GM18507 (cell line): Measurements from ENCODE around the gene LCT.
"Not testable (repeated sequence)": the region's sequence is repeated elsewhere in the genome, so short reads cannot be mapped to it uniquely, and the experiment has no call there.

Experiments
- DNase-seq: peaks from one replicate; pipeline ENCODE4 v3.0.0; 2011; ENCODE audit warnings: low read depth; ENCODE audit not compliant: insufficient read length; ENCODE audit errors: extremely low spot score
- FAIRE-seq: peaks from 2 replicates; lab custom pipeline; 2011; peaks lifted over from hg19 to GRCh38; lab: Jason Lieb, UNC

LCT gene

DNA sequence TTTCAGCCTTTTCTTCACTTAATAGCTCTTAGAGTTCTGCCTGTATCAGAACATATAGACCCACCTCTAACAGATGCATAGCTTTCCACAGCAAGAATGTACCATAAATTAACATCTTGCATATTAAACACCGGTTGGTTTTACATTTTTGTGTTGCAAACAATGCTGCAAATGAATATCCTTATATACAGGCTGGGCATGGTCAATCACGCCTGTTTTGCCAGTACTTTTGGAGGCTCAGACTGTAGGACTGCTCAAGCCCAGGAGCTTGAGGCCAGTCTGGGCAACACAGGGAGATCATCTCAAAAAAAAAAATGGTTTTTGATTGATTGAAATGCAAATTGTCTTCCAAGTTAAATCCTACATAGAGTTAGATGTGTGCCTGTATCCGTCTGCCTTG, 1.5 kb upstream of the LCT start:
- FAIRE-seq (no peak), DNase-seq (no peak)

DNA sequence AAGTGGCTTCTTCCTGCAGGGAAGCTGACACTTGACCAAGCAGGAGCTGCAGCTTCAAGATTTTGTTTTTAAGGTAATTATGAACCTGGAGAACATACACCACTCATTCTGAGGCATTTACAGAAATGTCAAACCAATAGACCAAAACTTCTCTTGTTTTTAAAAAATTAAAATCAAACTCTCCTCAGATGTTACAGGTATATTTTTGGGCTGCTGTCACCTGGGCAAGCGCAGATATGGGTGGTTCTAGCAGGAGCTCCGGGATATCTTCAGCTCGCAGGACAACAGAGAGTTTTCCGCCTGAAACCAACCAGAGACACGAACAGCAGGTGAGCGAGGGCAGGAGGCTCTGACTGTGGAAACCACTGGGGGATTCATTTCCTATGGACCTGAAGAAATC, 4.1 kb downstream of the LCT start:
- DNase-seq: no peak
- FAIRE-seq: no peak

DNA sequence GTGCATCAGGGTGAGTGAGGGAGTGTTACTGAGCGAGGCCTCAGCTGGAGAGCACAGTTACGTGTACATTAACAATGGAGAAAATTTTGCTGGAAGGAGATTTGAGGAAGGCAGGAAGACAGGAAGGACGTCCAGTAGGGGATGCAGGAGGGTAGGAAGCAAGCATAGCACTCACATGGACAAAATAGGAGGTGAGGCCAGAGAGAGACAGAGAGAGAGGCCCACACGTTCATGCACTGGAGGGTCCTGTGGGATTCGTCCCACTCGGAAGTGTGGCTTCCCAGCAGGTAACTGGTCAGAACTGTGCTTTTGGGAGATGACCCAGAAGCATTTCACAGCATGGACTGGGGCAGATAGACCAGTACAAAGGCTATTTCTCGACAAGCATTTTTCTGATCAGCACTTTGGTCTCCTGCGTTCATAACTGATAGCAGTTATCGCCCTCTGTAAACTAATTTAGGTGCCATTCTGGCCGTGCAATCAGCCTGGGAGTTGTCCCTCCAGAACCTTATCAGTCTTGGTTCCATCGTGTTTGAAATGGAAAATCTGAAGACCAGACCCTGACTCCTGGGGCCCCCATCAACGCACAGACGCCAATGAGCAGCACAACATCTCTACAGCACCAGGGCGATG, 5.7 kb downstream of the LCT start:
- DNase-seq (no peak), FAIRE-seq (no peak)

DNA sequence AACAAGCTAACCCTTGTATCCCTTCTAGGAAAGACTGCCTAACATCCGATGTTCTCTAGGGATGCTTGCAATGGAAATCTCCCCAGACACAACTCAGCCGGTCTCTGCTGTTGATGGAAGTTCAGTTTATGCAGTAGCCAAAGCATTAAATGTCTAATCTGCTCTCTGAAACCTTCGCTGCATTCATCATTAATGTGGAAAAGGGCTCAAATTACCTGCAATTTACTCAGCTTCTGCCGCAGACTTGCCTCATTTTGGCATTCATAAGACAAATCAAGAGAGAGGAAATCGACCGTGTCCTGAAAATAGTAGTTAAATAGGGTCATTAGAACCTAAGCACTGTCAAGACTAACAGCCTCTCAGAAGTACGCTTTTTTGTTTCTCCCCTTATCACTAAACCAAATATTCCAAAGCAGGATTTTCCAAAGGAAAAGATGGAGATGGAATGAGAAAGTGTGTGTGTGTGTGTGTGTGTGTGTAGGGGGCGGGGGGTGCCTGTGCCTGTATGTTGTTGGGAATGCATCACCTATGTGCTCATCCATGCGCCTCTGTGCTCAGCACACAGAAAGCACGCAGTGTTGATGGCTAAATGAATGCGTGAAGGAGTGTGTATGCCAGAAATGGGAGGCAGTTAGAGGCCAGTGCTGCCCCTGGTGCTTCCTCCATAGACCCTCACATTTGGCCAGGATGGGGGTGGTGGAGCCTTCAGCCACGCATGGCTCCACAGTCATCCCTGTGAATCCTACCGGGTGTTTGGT, 7.4 kb downstream of the LCT start:
- FAIRE-seq: no peak
- no peak for DNase-seq

DNA sequence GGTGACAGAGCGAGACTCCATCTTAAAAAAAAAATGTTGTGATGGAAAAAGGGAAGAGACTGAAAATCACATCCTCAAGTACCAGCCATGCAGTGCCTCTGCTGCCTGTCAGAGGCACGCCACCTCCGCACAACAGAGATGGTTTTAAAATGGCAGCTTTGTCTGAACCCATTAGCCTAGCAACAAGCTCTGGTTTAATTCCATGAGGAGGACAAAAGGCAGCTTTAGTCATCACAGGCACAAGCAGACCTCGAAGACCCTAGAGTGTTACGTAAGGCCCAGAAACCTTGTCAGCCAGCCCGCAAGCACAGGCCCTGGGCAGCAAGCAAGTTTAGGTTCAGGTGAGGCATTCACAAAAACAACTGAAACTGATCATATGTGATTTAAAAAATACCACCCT, 10.4 kb downstream of the LCT start:
- FAIRE-seq (no peak), DNase-seq (no peak)

DNA sequence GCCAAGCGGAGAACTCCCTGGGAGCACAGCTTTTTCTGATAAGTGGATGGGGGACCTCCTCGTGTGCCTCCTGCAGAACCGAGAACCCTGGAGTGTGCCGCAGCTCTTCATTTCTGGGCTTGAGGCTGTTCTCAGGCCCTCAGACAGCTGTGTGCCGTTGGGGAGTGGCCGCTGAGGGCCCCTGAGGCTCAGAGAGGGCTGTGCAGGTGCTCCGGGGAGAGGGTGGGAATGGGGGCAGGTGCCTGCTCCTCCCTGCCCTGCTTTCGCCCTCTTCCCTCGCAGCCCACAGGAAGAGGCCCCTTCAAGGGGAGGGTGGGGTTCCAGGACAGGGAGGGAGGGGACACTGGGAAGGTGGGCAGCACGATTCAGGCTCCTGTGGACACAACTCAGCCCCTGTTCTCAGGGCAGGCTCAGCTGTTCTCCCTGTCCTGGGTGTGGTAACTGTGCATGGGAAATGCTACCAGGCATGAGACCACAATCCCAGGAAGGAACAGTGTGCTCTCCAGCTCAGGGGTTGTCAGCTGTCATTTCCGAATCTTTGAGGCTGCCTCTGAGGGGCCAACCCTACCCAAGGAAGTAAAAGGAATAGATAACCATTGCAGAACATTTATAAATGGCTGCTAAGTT, 11.3 kb downstream of the LCT start:
- FAIRE-seq: no peak

DNA sequence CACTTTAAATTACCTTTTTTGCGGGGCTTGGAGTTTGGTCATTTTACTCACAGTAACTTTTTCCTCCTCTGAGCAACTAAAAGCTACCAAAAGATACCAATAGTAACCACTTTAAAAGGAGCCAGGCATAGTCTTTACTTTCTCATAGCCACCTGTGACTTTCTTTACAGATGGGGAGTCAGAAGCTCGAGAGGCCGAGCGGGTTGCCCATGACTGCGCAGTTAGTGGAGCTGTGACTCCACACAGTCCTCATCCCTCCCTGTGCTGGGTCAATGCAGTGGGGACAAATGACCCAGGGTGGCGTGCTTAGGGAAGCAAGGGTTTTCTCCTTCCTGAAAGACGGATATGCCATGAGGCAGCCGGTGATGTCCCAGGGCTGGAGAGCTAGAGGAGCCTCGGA, 11.9 kb downstream of the LCT start:
- FAIRE-seq (no peak), DNase-seq (no peak)

More for the DNA sequence above, 11.3 kb downstream of the LCT start:
- no peak for DNase-seq

DNA sequence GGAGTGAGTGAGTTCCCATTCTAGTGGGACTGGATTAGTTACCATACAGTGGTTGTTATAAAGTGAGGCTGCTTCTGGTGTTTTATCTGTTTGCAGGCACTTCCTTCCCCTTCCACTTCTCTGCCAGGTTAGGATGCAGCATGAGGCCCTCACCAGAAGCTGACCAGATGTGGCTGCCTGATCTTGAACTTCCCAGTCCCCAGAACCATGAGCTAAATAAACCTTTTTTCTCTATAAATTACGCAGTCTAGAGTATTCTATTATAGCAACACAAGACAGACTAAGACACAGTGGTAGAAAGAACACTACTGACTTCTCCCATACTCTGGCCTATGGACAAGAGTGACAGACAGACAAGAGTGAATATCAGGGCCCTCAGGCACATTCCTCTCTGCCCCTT, 14.1 kb downstream of the LCT start:
- no peak for FAIRE-seq
- no peak for DNase-seq

DNA sequence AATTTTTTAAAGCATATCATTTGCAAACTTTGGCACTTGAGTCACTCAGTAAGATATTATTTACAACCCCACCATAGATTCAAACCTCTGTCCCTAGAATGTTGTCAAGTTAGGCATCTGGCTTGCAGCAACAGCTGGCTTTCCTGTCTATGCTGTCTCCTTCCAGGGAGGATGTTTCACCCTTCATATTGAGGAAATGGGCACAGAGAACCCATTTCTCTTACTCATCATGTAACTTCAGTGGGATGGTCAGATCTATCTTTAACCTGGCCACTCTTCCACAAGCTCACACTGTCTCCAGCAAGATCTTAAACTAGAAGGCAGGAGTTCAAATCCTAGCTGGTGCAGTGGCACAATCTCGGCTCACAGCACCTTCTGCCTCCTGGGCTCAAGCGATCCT, 15.8 kb downstream of the LCT start:
- FAIRE-seq (no peak), DNase-seq (no peak)

DNA sequence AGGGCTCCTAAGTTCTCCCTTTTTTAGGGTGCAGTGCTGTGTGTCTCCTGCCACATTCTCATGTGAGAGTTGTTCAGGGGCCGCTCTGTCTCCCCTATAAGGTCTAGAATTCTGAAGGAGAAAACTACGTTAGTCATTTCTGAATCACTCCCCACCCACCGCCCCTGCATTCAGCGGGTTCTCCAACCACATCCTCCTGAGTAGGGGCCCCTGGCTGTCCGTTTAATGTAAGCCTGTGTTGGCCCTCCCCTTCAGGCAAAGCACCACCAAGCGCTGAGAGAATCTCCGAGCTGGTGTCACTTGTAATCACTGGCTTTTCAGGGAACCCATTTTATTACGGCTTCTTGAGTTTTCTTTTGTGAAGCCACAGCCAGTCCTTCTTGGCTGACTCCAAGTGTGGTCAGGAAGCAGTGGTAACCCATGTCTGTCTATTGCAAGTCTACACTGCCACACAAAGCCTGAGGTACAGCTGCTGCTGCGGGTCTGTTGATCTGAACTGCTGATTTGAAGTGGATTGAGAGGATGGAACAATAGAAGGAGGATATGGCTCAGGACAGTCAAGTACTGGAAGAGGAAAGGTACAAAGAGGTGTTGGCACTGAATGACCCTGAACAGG, 16.9 kb downstream of the LCT start:
- DNase-seq (peak; percentile 30), FAIRE-seq (peak; percentile 65)

DNA sequence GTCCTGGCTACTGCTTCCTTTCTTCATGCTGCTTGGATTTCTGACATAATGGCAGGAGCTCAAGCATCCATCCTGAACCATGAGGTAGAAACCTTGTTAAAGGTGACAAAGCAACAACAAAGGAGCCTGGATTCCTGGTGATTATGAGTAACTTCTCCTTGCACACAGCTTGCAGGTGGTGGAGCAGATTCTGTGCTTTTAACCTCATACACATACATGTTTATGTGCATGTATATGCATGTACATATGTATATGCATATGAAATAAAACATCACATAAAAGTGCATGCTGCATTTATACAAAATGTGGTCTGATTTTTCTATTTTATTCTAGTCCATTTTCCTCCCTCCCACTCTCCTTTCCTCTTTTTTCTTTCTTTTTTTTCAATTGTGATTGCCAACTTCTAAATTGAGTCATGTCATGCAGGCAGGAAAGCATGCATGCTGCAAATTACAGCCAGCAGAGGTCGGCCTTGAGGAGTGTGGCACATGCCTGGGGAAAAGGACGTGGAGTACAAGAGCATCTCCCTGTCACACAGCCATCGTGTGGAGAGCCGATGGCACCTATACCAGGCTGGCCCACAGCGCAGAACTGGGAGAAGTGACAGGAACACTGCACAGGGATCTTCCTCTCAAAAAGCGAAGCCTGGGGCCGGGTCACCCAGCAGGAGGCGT, 17.9 kb downstream of the LCT start:
- DNase-seq (no peak), FAIRE-seq (no peak)

DNA sequence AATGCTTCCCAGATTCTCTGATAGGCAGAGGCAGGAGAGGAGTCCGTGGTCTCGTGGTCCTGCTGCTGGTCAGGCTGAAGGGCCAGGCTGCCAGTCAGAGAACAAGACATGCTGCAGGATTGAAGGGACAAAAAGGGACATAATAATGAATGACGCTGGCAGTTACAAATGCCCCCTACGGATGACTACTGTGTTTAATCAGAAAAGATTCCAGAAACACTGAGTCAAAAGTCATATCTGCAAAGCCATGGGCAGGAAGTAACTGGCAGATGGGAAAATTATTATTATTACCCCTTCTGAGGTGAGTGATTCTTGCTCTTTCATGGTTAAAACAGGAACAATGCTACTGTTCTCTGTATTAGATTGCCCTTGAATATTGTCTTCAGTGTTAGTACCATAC, 19.0 kb downstream of the LCT start:
- FAIRE-seq (no peak), DNase-seq (no peak)

DNA sequence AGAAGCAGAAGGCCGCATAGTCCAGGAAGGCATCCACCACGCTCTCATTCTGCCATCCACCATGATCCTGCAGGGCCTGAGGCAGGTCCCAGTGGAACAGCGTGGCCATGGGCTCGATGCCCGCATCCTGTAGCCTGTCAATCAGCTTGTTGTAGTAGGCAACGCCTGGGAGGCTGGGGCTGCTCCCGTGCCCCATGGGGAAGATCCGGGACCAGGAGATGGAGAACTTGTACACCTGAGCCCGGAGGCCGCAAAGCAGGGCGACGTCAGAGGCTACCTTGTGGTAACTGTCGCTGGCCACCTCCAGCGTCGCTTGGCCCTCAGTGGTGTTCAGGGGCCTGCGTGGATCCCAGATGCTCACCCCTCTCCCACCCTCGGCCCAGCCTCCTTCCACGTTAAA, 19.5 kb downstream of the LCT start:
- FAIRE-seq: no peak

DNA sequence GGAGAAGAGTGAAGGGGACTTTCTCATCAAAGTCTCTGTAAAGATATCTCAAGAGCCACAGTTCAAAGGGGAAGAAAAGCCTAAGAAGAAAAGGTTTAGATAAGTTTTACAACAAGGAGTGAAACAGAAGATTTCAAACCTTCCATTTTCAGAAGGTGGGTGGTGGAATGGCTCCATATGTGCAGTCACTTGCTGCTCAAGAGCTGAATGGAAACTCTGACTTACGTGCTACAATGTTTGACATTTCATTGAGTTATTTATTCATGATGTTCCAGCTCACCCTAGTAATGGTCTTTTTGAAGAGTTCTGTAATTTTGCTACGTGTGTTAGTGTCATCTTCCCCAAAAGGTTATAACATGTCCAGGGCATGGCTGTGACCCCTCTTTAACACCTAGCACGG, 21.7 kb downstream of the LCT start:
- FAIRE-seq (peak; percentile 50), DNase-seq (no peak)

More for the DNA sequence above, 19.5 kb downstream of the LCT start:
- no peak for DNase-seq

DNA sequence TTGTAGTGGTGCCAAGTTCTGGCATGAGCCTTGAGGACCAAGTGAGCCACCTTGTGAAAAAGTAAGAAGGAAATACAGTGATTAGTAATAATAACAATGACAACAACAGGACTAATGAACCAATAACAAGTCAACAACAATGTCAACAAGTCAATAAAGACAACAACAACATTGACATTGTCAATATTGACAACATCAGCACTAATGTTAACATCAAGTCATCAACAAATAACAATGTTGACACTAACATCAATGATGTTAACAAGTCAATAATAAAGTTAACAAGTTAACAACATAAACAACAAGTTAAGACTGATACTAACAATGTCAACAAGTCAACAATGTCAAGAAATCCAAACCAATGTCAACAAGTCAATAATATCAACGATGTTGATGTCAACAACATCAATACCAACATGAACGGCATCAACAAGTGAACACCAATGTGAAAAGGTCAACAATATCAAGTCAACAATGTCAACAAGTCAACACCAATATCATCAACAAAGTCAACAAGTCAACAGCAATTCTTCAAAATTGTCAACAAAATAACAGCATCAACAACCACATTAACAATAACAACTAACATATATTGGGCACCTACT, 24.0 kb downstream of the LCT start:
- FAIRE-seq (no peak), DNase-seq (no peak)

DNA sequence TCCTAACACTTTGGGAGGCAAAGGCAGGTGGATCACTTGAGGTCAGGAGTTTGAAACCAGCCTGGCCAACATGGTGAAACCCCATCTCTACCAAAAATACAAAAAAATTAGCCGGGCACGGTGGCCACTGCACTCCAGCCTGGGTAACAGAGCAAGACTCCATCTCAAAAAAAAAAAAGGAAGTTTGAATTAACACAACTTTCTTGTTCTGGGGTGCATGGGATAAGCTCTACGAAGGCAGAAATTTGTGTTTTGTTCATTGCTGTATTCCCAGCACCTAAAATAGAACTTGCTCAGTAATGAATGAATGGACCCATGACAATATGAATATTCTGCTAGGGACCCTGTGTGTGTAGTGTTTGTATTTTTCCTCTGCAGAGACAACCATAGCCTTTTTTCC, 29.1 kb downstream of the LCT start:
- DNase-seq, FAIRE-seq: not testable (repeated sequence)

DNA sequence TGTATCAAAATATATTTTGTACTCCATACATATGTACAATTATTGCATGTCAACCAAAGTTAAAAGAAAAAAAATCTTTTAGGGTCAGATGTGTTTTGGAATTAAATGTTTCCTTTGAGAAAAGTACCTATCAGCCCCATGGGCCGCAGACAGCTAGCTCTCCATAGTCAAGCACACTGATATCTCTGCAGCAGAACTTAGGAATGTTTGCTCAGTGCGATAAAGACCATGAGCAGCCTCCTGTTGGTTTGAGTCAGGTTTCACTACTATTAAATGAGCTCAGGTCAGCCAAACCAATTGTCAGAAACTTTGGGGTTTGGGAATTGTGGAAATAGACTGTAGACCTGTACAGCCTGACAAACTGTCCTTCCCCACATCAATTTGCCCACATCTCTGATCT, 33.7 kb downstream of the LCT start:
- FAIRE-seq: no peak

DNA sequence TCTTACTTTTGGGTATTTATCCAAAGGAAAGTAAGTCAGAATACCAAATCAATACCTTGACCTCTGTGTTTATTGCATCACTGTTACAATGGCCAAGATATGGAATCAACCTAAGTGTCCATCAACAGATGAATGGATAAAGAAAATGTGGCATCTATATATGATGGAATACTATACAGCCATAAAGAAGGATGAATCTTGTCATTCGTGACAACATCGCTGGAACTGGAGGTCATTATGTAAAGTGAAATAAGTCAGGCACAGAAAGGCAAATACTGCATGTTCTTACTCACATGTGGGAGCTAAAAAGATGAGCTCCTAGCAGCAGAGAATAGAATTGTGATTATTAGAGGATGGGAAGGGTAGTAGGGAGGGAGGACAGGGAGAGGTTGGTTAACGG, 34.6 kb downstream of the LCT start:
- FAIRE-seq (no peak), DNase-seq (no peak)

More for the DNA sequence above, 33.7 kb downstream of the LCT start:
- DNase-seq: no peak
